HK-2 (cell line): Measurements from ENCODE around the gene APMAP.
A peak's percentile ranks its signal among the peaks of the same experiment; 100 is the strongest.
"Not testable (repeated sequence)": the region's sequence is repeated elsewhere in the genome, so short reads cannot be mapped to it uniquely, and the experiment has no call there.

ENCODE experiments used
- DNase-seq: peaks from one replicate; pipeline ENCODE4 v3.0.0-alpha.2; 2018; ENCODE audit not compliant: unreplicated experiment

APMAP gene

DNA sequence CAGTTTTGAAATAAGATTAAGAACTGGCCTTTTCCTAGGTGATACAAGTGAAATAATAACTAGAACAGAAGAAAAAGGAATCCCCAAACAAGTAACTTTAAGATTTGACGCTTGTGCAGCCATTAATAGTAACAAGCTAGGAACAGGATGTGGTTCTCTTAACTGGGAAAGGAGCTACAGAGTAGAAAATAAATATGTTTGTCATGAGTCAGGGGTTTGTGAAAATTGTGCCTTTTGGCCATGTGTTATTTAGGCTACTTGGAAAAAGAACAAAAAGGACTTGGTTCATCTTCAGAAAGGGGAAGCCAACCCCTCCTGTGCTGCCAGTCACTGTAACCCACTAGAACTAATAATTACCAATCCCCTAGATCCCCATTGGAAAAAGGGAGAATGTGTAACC lies 60.7 kb downstream of the APMAP start:
- DNase-seq, result not testable (repeated sequence)

DNA sequence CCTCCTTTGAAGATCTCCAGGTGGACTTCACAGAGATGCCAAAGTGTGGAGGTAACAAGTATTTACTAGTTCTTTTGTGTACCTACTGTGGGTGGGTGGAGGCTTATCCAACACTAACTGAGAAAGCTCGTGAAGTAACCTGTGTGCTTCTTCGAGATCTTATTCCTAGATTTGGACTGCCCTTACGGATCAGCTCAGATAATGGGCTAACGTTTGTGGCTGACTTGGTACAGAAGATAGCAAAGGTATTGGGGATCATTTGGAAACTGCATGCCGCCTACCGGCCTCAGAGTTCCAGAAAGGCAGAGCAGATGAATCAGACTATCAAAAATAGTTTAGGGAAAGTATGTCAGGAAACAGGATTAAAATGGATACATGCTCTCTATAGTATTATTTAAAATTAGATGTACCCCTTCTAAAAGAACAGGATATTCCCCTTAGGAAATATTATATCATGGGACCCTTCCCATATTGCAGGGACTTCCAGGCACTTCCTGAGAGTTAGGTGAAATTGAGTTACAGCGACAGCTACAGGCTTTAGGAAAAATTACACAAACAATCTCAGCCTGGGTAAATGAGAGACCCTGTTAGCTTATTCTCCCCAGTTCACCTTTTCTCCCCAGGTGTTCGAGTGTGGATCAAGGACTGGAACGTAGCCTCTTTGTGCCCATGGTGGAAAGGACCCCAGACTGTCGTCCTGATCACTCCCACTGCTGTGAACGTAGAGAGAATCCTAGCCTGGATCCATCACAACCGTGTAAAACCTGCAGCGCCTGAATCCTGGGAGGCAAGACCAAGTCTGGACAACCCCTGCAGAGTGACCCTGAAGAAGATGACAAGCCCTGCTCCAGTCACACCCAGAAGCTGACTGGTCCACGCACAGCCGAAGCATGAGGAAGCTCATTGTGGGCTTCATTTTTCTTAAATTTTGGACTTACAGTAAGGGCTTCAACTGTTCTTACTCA lies 61.5 kb downstream of the APMAP start:
- not testable (repeated sequence) for DNase-seq

DNA sequence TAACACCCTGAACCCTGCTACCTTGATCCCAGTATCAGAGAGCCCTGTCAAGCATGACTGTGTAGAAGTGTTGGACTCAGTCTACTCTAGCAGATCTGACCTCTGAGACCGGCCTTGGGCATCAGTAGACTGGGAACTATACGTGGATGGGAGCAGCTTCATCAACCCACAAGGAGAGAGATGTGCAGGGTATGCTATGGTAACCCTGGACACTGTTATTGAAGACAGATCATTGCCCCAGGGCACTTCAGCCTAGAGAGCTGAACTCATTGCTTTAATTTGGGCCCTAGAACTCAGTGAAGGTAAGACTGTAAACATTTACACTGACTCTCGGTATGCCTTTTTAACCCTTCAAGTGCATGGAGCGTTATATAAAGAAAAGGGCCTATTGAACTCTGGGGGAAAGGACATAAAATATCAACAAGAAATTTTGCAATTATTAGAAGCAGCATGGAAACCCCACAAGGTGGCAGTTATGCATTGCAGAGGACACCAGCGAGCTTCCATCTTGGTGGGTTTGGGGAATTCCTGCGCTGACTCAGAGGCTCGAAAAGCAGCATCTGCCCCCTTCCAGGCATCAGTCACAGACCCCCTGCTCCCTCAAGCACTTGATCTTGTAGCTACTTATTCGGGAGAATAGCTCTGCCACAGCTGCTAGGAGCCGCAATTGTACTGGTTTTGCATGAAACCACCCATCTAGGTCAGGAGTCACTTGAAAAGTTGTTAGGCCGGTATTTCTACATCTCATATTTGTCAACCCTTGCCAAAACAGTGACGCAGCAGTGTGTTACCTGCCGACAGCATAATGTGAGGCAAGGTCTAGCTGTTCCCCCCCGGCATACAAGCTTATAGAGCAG lies 62.5 kb downstream of the APMAP start:
- DNase-seq, result not testable (repeated sequence)

DNA sequence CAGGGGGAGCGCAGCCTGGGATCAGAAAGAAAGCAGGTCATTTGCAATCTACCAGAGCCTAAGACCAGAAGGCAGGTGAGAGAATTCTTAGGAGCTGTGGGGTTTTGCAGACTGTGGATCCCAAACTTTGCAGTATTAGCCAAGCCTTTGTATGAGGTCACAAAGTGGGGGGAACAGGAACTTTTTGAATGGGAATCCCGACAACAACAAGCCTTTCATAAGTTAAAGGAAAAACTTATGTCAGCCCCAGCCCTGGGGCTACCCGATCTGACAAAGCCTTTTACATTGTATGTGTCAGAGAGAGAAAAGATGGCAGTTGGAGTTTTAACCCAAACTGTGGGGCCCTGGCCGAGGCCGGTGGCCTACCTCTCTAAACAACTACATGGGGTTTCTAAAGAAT lies 63.3 kb downstream of the APMAP start:
- DNase-seq, result not testable (repeated sequence)

DNA sequence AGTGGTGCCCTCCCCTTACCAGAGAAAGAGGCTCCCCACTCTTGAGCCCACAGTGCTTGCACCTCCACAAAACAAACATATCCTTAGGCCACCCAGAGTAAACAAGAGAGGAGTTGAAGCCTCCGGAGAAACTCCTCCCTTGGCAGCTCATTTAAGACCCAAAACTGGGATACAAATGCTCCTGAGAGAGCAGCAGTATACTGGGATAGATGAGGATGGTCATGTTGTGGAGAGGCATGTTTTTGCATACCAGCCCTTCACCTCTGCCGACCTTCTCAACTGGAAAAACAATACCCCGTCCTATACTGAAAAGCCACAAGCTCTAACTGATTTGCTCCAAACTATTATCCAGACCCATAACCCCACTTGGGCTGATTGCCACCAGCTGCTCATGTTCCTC lies 71.8 kb downstream of the APMAP start:
- DNase-seq, result not testable (repeated sequence)

DNA sequence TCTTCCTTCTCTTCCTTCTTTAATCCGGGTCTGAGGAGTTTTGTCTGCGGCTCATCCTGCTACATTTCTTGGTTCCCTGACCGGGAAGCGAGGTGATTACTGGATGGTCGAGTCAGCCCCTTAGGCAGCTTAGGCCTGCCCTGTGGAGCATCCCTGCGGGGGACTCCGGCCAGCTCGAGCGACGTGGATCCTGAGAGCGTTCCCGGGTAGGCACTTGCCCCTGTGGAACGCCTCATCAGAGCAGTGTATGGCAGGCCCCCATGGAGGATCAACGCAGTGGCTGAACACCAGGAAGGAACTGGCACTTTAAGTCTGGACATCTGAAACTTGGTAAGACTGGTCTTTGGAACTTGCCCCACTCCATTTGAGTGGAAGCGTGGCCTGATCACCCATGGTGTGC lies 72.9 kb downstream of the APMAP start:
- DNase-seq, result not testable (repeated sequence)

DNA sequence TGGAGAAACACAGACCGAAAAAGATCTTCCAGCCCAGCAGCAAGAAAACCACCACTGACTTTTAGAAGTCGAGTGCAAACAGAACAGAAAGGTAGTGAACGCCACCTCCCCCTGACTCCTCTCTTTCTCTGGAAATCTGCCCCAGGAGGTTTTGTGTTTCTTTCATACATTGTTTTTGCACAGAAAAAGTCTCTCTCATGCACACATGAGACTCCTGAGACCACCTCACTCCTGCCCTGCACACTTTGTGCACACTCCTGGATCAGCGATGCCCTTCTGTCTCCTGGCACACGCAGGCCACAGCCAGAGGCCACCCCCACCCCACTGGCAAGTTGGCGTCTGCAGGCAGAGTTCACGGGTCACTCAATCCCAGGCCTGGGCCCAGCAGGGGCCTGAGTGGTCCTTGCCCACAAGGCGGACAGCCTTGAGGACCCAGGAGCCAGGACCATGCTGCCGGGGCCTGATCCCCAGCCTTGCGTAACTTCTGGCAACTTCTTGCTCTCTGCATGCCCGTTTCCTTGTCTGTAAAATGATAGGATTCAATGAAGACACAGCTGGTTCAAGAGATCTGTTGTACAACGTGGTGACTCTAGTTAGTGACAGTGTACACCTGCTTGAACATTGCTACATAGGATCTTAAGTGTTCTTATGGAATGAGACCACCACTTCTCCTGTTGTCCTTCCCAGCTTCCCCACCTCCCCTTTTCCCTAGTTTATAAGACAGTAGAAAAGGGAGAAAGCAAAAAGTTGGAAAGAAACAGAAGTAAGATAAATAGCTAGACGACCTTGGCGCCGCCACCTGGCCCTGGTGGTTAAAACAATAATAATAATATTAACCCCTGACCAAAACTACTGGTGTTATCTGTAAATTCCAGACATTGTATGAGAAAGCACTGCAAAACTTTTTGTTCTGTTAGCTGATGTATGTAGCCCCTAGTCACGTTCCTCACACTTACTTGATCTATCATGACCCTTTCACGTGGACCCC lies 73.7 kb downstream of the APMAP start:
- no peak for DNase-seq

DNA sequence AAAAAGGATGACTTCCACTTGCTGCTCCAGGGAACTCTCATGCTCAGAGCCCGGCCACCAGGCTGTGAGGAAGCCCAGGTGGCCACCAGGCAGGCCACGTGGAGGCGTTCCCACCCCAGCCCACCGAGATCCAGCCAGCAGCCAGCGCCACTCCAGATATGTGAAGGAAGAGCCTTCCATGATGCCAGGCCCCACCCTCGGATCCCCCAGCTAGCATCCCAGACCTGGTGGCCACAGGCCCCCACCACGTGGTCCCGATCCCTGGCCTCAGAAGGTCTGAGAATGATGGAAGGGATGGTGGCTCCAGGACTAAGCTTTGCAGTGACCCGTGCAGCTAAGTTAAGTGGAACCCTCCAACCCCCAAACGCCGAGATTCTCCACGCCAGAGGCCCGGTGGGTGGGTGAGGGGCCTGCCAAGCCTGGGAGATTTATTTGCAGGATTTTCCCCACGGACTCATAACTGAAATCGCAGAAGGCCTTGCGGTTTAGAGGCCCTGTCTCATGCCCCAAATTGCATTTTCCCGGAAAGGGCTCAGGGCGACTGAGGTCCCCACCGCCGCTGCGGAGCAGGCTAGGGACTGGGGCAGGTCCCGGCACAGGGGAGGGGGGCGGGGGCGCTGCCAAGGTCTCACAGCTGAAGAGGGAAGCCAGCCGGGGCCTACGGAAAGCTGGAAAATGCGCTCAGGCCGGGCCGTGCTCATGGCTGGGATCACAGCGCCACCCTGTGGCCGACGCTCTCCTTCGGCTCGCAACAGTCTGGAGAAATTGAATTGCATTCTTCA lies 74.6 kb downstream of the APMAP start:
- DNase-seq, result peak; percentile 64

DNA sequence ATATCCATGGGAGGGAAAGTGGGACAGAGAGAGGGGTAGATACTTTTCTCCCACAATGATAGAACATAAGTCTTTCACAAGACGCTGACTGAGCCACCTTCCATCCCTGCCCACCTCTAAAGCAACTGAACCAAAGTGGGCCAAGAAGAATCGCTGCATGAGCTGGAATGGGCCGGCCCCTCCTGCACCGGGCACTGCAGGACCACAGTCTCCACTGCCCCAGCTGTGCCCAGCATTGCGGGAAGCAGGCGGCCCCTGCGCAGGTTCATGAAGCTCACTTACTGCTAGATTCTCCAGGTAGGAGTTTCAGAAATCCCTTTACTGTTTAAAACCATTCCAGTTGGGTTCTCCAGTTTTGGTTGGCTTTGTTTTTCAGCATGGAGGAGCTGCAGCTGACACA lies 75.5 kb downstream of the APMAP start:
- DNase-seq, result no peak

DNA sequence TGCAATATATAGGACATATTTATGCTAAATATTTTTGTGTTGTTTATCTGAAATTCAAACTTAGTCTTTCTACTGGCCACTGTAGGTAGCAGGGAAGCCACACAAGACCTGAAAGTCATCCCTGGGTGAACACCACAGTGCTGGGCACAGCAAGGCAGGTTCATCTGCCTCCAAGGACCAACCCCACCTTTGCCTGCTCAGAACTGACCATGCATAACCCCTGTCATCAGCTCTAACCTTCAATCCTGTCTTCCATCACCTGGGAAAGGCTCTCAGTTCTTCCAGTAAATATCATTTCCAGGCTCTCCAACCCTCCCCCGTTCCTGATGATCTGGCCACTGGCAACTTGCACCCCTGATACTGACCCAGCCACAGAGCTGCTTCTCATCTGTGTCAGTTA lies 76.1 kb downstream of the APMAP start:
- no peak for DNase-seq

DNA sequence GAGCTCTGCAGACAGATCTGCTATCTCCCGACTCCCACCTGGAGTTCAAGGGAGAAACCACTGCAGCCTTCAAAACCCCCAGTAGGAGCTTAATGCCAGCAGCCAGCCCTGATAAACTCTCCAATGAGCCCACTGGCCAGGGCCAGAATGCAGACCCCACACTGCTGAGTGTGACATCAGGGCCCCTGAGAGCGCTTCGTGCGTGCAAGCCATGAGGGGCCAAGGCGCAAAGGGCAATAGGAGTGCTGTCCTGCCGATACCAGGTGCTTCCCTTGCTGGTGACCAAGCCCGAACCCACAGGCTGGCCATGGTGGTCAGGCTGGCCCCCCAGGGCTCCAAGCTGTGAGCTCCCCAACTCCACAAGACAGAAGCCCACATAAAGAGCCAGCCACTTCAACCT lies 76.7 kb downstream of the APMAP start:
- DNase-seq, result no peak

DNA sequence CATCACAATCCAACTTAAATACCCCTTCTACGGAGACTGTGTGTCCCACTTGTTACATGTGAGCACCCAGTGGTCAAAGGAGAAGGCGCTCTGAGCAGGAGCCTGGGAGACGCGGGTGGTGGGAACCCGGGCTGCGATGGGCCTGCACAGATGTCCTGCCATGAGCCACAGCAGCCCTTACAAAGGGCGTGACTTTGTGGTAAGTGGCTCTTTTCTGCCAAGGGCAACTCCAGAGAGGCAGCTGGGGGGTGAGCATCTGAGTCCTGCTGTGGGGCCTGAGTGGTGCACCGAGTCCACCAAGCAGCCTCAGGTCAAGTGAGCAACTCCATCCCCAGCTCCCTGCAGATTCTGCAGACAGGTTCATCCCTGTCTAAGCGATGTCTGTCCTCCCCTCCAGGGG lies 77.1 kb downstream of the APMAP start:
- DNase-seq, result no peak

DNA sequence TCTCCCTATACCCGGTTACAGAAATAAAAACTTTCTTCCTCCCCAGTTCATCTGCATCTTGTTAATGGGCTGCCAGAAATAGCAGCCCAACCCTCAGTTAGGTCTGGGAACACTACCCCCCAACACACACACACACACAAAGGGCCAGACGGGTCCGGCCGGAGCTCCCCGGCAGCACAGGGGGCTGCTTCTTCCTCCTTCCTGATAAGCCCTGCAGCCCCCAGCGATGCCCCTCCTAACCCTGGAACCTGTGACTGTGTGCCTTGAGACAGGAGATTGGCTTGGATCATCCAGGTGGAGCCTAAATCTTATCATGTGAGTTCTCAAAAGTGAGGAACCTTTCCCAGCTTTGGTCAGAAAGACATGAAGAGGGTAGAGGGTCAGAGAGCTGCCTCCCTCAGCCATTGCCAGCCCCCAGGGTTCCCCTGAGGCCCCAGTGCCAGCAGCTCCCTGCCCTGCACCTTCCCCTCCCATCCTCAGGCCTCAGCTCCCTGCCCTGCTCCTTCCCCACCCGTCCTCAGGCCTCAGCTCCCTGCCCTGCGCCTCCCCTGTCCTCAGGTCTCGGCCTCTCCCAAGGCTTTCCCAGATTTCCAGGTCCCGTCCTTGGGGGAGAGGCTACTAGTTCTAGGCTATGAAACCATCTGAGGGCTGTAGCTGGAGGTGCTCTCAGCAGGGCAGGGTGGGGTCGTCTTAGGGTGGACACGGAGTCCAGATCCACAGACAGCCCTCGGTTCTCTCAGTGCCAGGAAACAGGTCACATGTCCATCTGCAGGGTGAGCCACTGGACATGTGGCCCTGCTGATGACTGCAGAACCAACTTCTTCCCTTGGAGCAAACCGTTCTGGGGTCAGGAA lies 77.9 kb downstream of the APMAP start:
- DNase-seq, result no peak

DNA sequence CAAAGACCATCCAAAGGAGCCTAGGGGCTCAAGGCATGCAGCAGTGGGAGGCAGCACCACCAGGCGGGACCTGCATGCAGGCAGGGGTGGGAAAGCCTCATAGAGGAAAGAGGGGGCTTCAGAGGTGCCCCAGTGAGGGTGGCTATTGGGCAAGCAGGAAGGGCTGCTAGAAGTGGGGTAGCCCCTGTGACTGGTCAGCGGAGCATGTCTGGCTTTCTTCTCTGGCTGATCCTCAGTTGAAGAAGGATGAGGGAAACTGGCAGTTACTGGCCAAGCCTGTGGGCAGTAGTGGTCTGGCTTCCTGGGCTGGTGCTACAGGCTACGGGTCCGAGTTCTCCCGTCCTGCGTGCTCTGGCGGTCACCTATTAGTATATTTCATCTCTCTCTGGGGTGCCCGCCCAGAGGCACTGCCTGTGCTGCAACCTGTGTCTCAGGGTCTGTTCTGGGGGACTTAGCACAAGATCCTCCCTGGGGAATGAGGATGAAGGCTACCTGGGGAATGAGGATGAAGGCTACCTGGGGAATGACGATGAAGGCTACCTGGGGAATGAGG lies 79.4 kb downstream of the APMAP start:
- no peak for DNase-seq
